GM12878 (cell line): Measurements from ENCODE around the gene SHROOM2. TPM values are rescaled to one million over a fixed set of nuclear protein-coding genes. Genes with fewer than 3 reads are reported as not detected.

Experiments used
- ATAC-seq: fragments of 200-7000 bp; cut with Tn5 transposase; 3 replicates; pipeline ENCODE4 v1.9.1; 2020; ENCODE audit warnings: mild to moderate bottlenecking, moderate library complexity
- BruUV-seq: library from RNA; stranded (reverse); fragments of 400-500 nt; replicated peaks from 2 replicates; lab custom pipeline; 2021; lab: Mats Ljungman, UMichigan
- CTCF ChIA-PET: fragments of 300-600 bp; sonication (Branson Sonifier 250); formaldehyde crosslinking; extraction: SDS; loops from one replicate; lab custom pipeline; 2021; ENCODE audit warnings: inconsistent platforms; lab: Yijun Ruan, JAX
- POLR2A ChIA-PET: fragments of 350-600 bp; formaldehyde crosslinking; extraction: SDS; loops from one replicate; lab custom pipeline; 2021; ENCODE audit warnings: inconsistent platforms; lab: Charles Lee
- RAD21 ChIA-PET: fragments of 300-600 bp; sonication (Branson Sonifier 250); formaldehyde crosslinking; loops from one replicate; lab custom pipeline; 2023; ENCODE audit warnings: antibody characterized with exemption; ENCODE audit not compliant: unreplicated experiment; lab: Charles Lee
- SMC1A ChIA-PET: fragments of 300-600 bp; sonication (Branson Sonifier 250); formaldehyde crosslinking; loops from one replicate; lab custom pipeline; 2023; ENCODE audit not compliant: unreplicated experiment, uncharacterized antibody; lab: Charles Lee
- DNase-seq: peaks from one replicate; pipeline ENCODE4 v3.0.0-alpha.2; 2011; ENCODE audit warnings: low read depth, low spot score
- FAIRE-seq: peaks from 3 replicates; lab custom pipeline; 2011; peaks lifted over from hg19 to GRCh38; lab: Jason Lieb, UNC
- H2AFZ ChIP-seq: 2 replicates; pipeline ENCODE4 v1.6.0; 2011; ENCODE audit warnings: low read depth, low read length, control low read depth; ENCODE audit not compliant: control insufficient read depth
- H3K27ac ChIP-seq: 2 replicates; pipeline ENCODE4 v1.5.1; 2011; ENCODE audit warnings: control low read depth; ENCODE audit not compliant: control insufficient read depth, insufficient read depth
- H3K27me3 ChIP-seq, 2 experiments: replicated peaks in 1 of 2; 2 replicates each; pipeline versions ENCODE4 v1.6.0 to v1.6.1; 2011; ENCODE audit warnings: low read length in 1 of 2; ENCODE audit not compliant: control insufficient read depth in 2 of 2, insufficient read depth in 2 of 2
- H3K36me3 ChIP-seq, 2 experiments: 2 replicates each; pipeline ENCODE4 v1.5.1; 2011; ENCODE audit warnings: low read length in 1 of 2; ENCODE audit not compliant: control insufficient read depth in 2 of 2, insufficient read depth in 2 of 2
- H3K4me1 ChIP-seq: 2 replicates; pipeline ENCODE4 v1.6.1; 2011; ENCODE audit warnings: mild to moderate bottlenecking, low read length, moderate library complexity, mixed read lengths; ENCODE audit not compliant: control insufficient read depth, insufficient read depth
- H3K4me2 ChIP-seq: 2 replicates; pipeline ENCODE4 v1.6.0; 2011; ENCODE audit warnings: control low read depth; ENCODE audit not compliant: control insufficient read depth, insufficient read depth
- H3K4me3 ChIP-seq: fragments of 200-600 bp; sonication (generic); 2 replicates; pipeline ENCODE4 v1.5.1; 2016
- H3K79me2 ChIP-seq: 2 replicates; pipeline ENCODE4 v1.6.0; 2011; ENCODE audit warnings: low read length; ENCODE audit not compliant: control insufficient read depth, insufficient read depth
- H3K9ac ChIP-seq: 2 replicates; pipeline ENCODE4 v1.8.0; 2011; ENCODE audit warnings: low read length, control low read depth, mixed read lengths; ENCODE audit not compliant: control insufficient read depth, insufficient read depth
- H3K9me3 ChIP-seq: replicated peaks from 3 replicates; pipeline ENCODE4 v1.5.1; 2011; ENCODE audit warnings: mild to moderate bottlenecking, low read length; ENCODE audit not compliant: control insufficient read depth, insufficient read depth
- H4K20me1 ChIP-seq: 2 replicates; pipeline ENCODE4 v1.6.0; 2011; ENCODE audit not compliant: control insufficient read depth, insufficient read depth
- BCL11A ChIP-seq: IDR thresholded peaks from 2 replicates; pipeline ENCODE4 v1.6.1; 2011; ENCODE audit warnings: low read depth, low read length
- CHD4 ChIP-seq: fragments of 200-600 bp; sonication (generic); IDR thresholded peaks from 2 replicates; pipeline ENCODE4 v1.6.1; 2016; ENCODE audit warnings: mild to moderate bottlenecking
- EGR1 ChIP-seq, 2 experiments: IDR thresholded peaks; 1 replicate in 1 of 2; 2 replicates in 1 of 2; pipeline ENCODE4 v1.6.1; 2011 to 2012; ENCODE audit warnings: low read depth in 2 of 2, low read length in 2 of 2, borderline replicate concordance in 1 of 2, mild to moderate bottlenecking in 1 of 2, moderate library complexity in 1 of 2
- GABPA ChIP-seq: IDR thresholded peaks from 2 replicates; pipeline ENCODE4 v1.6.1; 2014; ENCODE audit warnings: antibody characterized with exemption, low read depth, mild to moderate bottlenecking, inconsistent platforms
- HDAC6 ChIP-seq: fragments of 200-600 bp; sonication (generic); IDR thresholded peaks from one replicate; pipeline ENCODE4 v1.8.0; 2017; ENCODE audit warnings: antibody characterized with exemption; ENCODE audit not compliant: unreplicated experiment
- JUND ChIP-seq: IDR thresholded peaks from 2 replicates; pipeline ENCODE4 v1.6.1; 2012; ENCODE audit warnings: low read depth, mild to moderate bottlenecking, low read length, improper control_type of control experiment, moderate library complexity
- MXI1 ChIP-seq: fragments of 150-350 bp; IDR thresholded peaks from 2 replicates; pipeline ENCODE4 v1.6.1; 2011; ENCODE audit warnings: low read depth, mild to moderate bottlenecking, inconsistent platforms, low read length, improper control_type of control experiment
- RCOR1 ChIP-seq: conservative IDR thresholded peaks from 2 replicates; pipeline ENCODE4 v1.6.1; 2012; ENCODE audit warnings: low read depth, low read length, improper control_type of control experiment
- RUNX3 ChIP-seq: IDR thresholded peaks from 2 replicates; pipeline ENCODE4 v1.6.1; 2012; ENCODE audit warnings: low read length, inconsistent platforms
- SREBF2 ChIP-seq: IDR thresholded peaks from 2 replicates; pipeline ENCODE4 v1.6.1; 2012; ENCODE audit warnings: mild to moderate bottlenecking, low read length
- TCF12 ChIP-seq: IDR thresholded peaks from 2 replicates; pipeline ENCODE4 v1.6.1; 2011; ENCODE audit warnings: low read depth, mild to moderate bottlenecking, low read length
- WGBS: methylation state at CpG from one replicate; pipeline ENCODE4 v1.1.6; 2016; ENCODE audit warnings: low lambda C conversion rate; ENCODE audit not compliant: insufficient replicate concordance, insufficient coverage; ENCODE audit errors: missing lambda C conversion rate; 5-methylcytosine and 5-hydroxymethylcytosine counted together
- in situ Hi-C: fragments of 300-500 bp; cut with MboI; formaldehyde crosslinking; loops from 9 replicates; pipeline ENCODE4 v1.14.3; 2018; ENCODE audit warnings: mixed read lengths
- intact Hi-C: fragments of 100-400 bp; cut with micrococcal nuclease; formaldehyde crosslinking; loops from one replicate; pipeline ENCODE4 v1.14.2; 2022; ENCODE audit not compliant: unreplicated experiment
- polyA plus RNA-seq, 11 experiments: library from polyadenylated mRNA; depleted of rRNA in 4 of 11; unstranded in 6 of 11; stranded (reverse) in 5 of 11; fragments of >200 nt; fragmentation: Nextera tagmentation in 4 of 11; fragmentation: Illumina TruSeq in 1 of 11; extraction: Ambion mirVana in 4 of 11; extraction: Trizol in 1 of 11; gene quantifications; 1 replicate in 1 of 11; 2 replicates in 10 of 11; pipeline versions ENCODE4 v1.2.1 to v1.2.3, GENCODE V29; 2011 to 2016; ENCODE audit warnings: inconsistent platforms in 2 of 11, missing spikeins in 2 of 11, low read depth in 1 of 11
- total RNA-seq, 4 experiments: library from RNA; depleted of rRNA in 3 of 4; stranded (reverse); fragments of >200 nt in 3 of 4; fragmentation: Illumina TruSeq in 1 of 4; extraction: Trizol in 1 of 4; gene quantifications; 2 replicates each; pipeline versions ENCODE4 v1.2.1 to v1.2.3, GENCODE V29; 2013 to 2021
- TF ChIP-seq, protein P1 (sequence below): IDR thresholded peaks from 2 replicates; pipeline ENCODE4 v1.6.1; 2011; ENCODE audit warnings: borderline replicate concordance, low read depth, mild to moderate bottlenecking, moderate library complexity, mixed read lengths, low read length; ENCODE audit not compliant: insufficient read depth; ENCODE audit errors: extremely low read length

SHROOM2 gene
- total and polyA plus RNA-seq, 10 of the 15 experiments (the other 5 are each of a cell fraction or from before 2014, with no cell fraction given): under 0.01 to 0.15 (median 0.09) TPM; not detected in 2

DNA sequence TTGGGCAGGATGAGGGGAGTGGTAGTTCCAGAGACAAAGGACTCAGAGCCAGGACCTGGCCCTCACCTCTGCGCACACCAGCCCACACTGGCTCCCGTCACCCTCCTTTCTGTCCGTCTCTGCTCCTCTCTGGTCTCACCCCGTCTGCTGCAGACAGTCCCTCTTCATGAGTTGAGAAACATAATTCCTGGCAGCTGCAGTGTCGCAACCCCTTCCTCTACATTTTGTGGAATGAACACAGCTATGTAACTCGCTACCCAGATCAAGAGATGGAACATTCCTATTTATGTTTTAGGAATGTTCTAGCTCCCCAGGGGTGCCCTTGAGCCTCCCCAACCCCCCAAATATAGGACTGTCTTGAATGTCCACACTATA lies 59.3 kb downstream of the SHROOM2 start:
- ChIA-PET RAD21 (no interaction called here), CTCF (no interaction called here), POLR2A (no interaction called here), SMC1A (no interaction called here)
- H3K79me2 ChIP-seq: no peaks in the 10 kb centered on the region
- WGBS: 41% methylated on average over 6 of the region's 6 CpGs
- no peak for FAIRE-seq
- no peak overlapping the region for H3K9ac ChIP-seq
- no peak for ATAC-seq
- no peaks in the 10 kb centered on the region for H3K27me3 ChIP-seq
- in situ Hi-C loops (no loop called here), intact Hi-C loops (no loop called here)
- H3K27ac ChIP-seq: no peak overlapping the region
- H4K20me1 ChIP-seq: no peaks in the 10 kb centered on the region
- no peaks in the 10 kb centered on the region for H3K36me3 ChIP-seq
- H3K4me1 ChIP-seq: no peaks in the 10 kb centered on the region
- BruUV-seq: no TSS peak
- H3K4me3 ChIP-seq: no peak overlapping the region
- no peak overlapping the region for H3K4me2 ChIP-seq
- H3K9me3 ChIP-seq: no peaks in the 10 kb centered on the region
- H2AFZ ChIP-seq: no peak overlapping the region
- no peak for TF ChIP-seq RUNX3
- no peak for TF ChIP-seq EGR1 (IDR thresholded peaks at IDR 0.05; ENCODE audit: borderline replicate concordance in 1 of 2, low read depth in 2 of 2, low read length in 2 of 2)
- no peak for TF ChIP-seq BCL11A
- TF ChIP-seq JUND: no peak
- TF ChIP-seq, protein P1, sequence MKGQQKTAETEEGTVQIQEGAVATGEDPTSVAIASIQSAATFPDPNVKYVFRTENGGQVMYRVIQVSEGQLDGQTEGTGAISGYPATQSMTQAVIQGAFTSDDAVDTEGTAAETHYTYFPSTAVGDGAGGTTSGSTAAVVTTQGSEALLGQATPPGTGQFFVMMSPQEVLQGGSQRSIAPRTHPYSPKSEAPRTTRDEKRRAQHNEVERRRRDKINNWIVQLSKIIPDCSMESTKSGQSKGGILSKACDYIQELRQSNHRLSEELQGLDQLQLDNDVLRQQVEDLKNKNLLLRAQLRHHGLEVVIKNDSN: no peak
- TF ChIP-seq TCF12: no peak
- TF ChIP-seq CHD4: no peak
- no peak for TF ChIP-seq SREBF2
- TF ChIP-seq HDAC6: no peak
- no peak for TF ChIP-seq MXI1
- TF ChIP-seq RCOR1: no peak
- TF ChIP-seq GABPA: no peak
- DNase-seq: no peak
